Measurements from ENCODE around the gene MAST1.

Gene MAST1

GRCh38 chr19:12838182-12838885, at the start of gene MAST1:
MAST1 (plus strand) TSS chr19:12838515; CDS start chr19:12838573, 58 bp downstream.
- Mint-ChIP-seq H3K27me3 (peaks cover 86% of the 10 kb centered on the region), H3K36me3 (ENCODE audit: low read depth) (no peaks in the 10 kb centered on the region), H3K9me3 (no peaks in the 10 kb centered on the region), H3K27ac (no peak within 1 kb of the TSS), H3K4me1 (ENCODE audit: low read depth) (peaks cover 43% of the 10 kb centered on the region), H3K4me3 (peak within 1 kb of the TSS; percentile 60)
- intact Hi-C loops (cut with micrococcal nuclease) = no loop called here

- intact Hi-C loops (cut with micrococcal nuclease) = no loop called here
- no peaks in the 10 kb centered on the region for H3K27me3 Mint-ChIP-seq
- H3K9me3 Mint-ChIP-seq = no peaks in the 10 kb centered on the region
- peak overlapping the region; percentile 91 for H3K4me3 Mint-ChIP-seq
- H3K27ac Mint-ChIP-seq = no peak overlapping the region
- H3K4me1 Mint-ChIP-seq (ENCODE audit: low read depth) = peaks cover 31% of the 10 kb centered on the region
- peaks cover 44% of the 10 kb centered on the region for H3K36me3 Mint-ChIP-seq (ENCODE audit: low read depth)
These were observed 49.6 kb upstream of the MAST1 start for GRCh38 chr19:12788682-12789097.

GRCh38 chr19:12789098-12789903, 49.0 kb upstream of the MAST1 start:
- intact Hi-C loops (cut with micrococcal nuclease) = no loop called here

GRCh38 chr19:12789904-12790619, 48.3 kb upstream of the MAST1 start:
- Mint-ChIP-seq H3K36me3 (ENCODE audit: low read depth) (peaks cover 51% of the 10 kb centered on the region), H3K27ac (no peak overlapping the region), H3K4me3 (peak overlapping the region; percentile 95), H3K4me1 (ENCODE audit: low read depth) (peaks cover 43% of the 10 kb centered on the region), H3K9me3 (no peaks in the 10 kb centered on the region), H3K27me3 (no peaks in the 10 kb centered on the region)
- intact Hi-C loops (cut with micrococcal nuclease) = loop anchor here (1.0 kb wide), 1 partner anchor 8 kb away; no protein-coding TSS in a partner anchor

More at GRCh38 chr19:12789098-12789903, 49.0 kb upstream of the MAST1 start:
- H3K4me1 Mint-ChIP-seq (ENCODE audit: low read depth) = peaks cover 35% of the 10 kb centered on the region
- no peak overlapping the region for H3K27ac Mint-ChIP-seq
- peaks cover 50% of the 10 kb centered on the region for H3K36me3 Mint-ChIP-seq (ENCODE audit: low read depth)
- no peaks in the 10 kb centered on the region for H3K9me3 Mint-ChIP-seq
- H3K4me3 Mint-ChIP-seq = peak overlapping the region; percentile 95
- H3K27me3 Mint-ChIP-seq = no peaks in the 10 kb centered on the region

- Mint-ChIP-seq H3K4me3 (peak overlapping the region; percentile 95), H3K27me3 (no peaks in the 10 kb centered on the region), H3K27ac (no peak overlapping the region), H3K9me3 (no peaks in the 10 kb centered on the region), H3K36me3 (ENCODE audit: low read depth) (peaks cover 51% of the 10 kb centered on the region), H3K4me1 (ENCODE audit: low read depth) (peaks cover 48% of the 10 kb centered on the region)
- intact Hi-C loops (cut with micrococcal nuclease) = loop anchor here (1.0 kb wide), 2 partner anchors 8 to 13 kb away; no protein-coding TSS in a partner anchor
These were observed 47.5 kb upstream of the MAST1 start for GRCh38 chr19:12790628-12791344.

GRCh38 chr19:12791345-12792050, 46.8 kb upstream of the MAST1 start, which contains the start of gene JUNB:
JUNB (plus strand) TSS chr19:12791486; CDS start chr19:12791772, 286 bp downstream.
- Mint-ChIP-seq H3K4me1 (ENCODE audit: low read depth) (peaks cover 55% of the 10 kb centered on the region), H3K27ac (no peak within 1 kb of the TSS), H3K36me3 (ENCODE audit: low read depth) (peaks cover 51% of the 10 kb centered on the region), H3K9me3 (no peaks in the 10 kb centered on the region), H3K27me3 (no peaks in the 10 kb centered on the region), H3K4me3 (peak within 1 kb of the TSS; percentile 95)
- intact Hi-C loops (cut with micrococcal nuclease) = loop anchor here (1.0 kb wide), 1 partner anchor 14 kb away; no protein-coding TSS in a partner anchor

GRCh38 chr19:12792051-12792852, 46.1 kb upstream of the MAST1 start:
- H3K36me3 Mint-ChIP-seq (ENCODE audit: low read depth) = peaks cover 51% of the 10 kb centered on the region
- H3K27me3 Mint-ChIP-seq = no peaks in the 10 kb centered on the region

GRCh38 chr19:12792853-12793289, 45.4 kb upstream of the MAST1 start:
- Mint-ChIP-seq H3K27ac (no peak overlapping the region), H3K36me3 (ENCODE audit: low read depth) (peaks cover 55% of the 10 kb centered on the region), H3K9me3 (no peaks in the 10 kb centered on the region), H3K4me1 (ENCODE audit: low read depth) (peaks cover 54% of the 10 kb centered on the region), H3K27me3 (no peaks in the 10 kb centered on the region), H3K4me3 (peak overlapping the region; percentile 95)
- intact Hi-C loops (cut with micrococcal nuclease) = no loop called here

More at GRCh38 chr19:12792051-12792852, 46.1 kb upstream of the MAST1 start:
- H3K4me3 Mint-ChIP-seq = peak overlapping the region; percentile 95
- no peaks in the 10 kb centered on the region for H3K9me3 Mint-ChIP-seq
- intact Hi-C loops (cut with micrococcal nuclease) = no loop called here
- peaks cover 55% of the 10 kb centered on the region for H3K4me1 Mint-ChIP-seq (ENCODE audit: low read depth)
- H3K27ac Mint-ChIP-seq = no peak overlapping the region

GRCh38 chr19:12793290-12794195, 44.8 kb upstream of the MAST1 start:
- intact Hi-C loops (cut with micrococcal nuclease) = no loop called here
- H3K27me3 Mint-ChIP-seq = no peaks in the 10 kb centered on the region
- H3K4me3 Mint-ChIP-seq = peak overlapping the region; percentile 95
- peaks cover 59% of the 10 kb centered on the region for H3K36me3 Mint-ChIP-seq (ENCODE audit: low read depth)
- no peak overlapping the region for H3K27ac Mint-ChIP-seq
- no peaks in the 10 kb centered on the region for H3K9me3 Mint-ChIP-seq
- H3K4me1 Mint-ChIP-seq (ENCODE audit: low read depth) = peaks cover 47% of the 10 kb centered on the region

- intact Hi-C loops (cut with micrococcal nuclease) = no loop called here
- H3K36me3 Mint-ChIP-seq (ENCODE audit: low read depth) = peaks cover 60% of the 10 kb centered on the region
These were observed 43.9 kb upstream of the MAST1 start for GRCh38 chr19:12794196-12794941.

GRCh38 chr19:12794971-12795381, 43.3 kb upstream of the MAST1 start:
- peaks cover 40% of the 10 kb centered on the region for H3K4me1 Mint-ChIP-seq (ENCODE audit: low read depth)

More at GRCh38 chr19:12794196-12794941, 43.9 kb upstream of the MAST1 start:
- Mint-ChIP-seq H3K27ac (no peak overlapping the region), H3K4me1 (ENCODE audit: low read depth) (peaks cover 40% of the 10 kb centered on the region), H3K9me3 (no peaks in the 10 kb centered on the region), H3K4me3 (peak overlapping the region; percentile 72), H3K27me3 (no peaks in the 10 kb centered on the region)

More at GRCh38 chr19:12794971-12795381, 43.3 kb upstream of the MAST1 start:
- no peaks in the 10 kb centered on the region for H3K27me3 Mint-ChIP-seq
- no peaks in the 10 kb centered on the region for H3K9me3 Mint-ChIP-seq
- intact Hi-C loops (cut with micrococcal nuclease) = no loop called here
- H3K4me3 Mint-ChIP-seq = peak overlapping the region; percentile 72
- no peak overlapping the region for H3K27ac Mint-ChIP-seq
- peaks cover 64% of the 10 kb centered on the region for H3K36me3 Mint-ChIP-seq (ENCODE audit: low read depth)
